Measurements from ENCODE around the gene TGFBR1. TPM values are rescaled to one million over a fixed set of nuclear protein-coding genes. Genes with fewer than 3 reads are reported as not detected.

Gene TGFBR1
- total RNA-seq, 1 donor from 2014 or later: 138 TPM

- H3K4me3 Mint-ChIP-seq: no peak overlapping the region
- Histone ChIP-seq H3F3A (ENCODE audit: low read depth) (peaks cover 21% of the 10 kb centered on the region), H3K9me3 (ENCODE audit: low read depth) (no peaks in the 10 kb centered on the region), H3K4me2 (no peak overlapping the region), H3K27ac (no peak overlapping the region), H3K9ac (no peak overlapping the region), H4K20me1 (ENCODE audit: low read depth) (no peaks in the 10 kb centered on the region), H3K79me2 (ENCODE audit: low read depth) (no peaks in the 10 kb centered on the region), H3K27me3 (peaks cover 3% of the 10 kb centered on the region), H3K4me1 (no peaks in the 10 kb centered on the region), H2AFZ (replicated peaks) (no peak overlapping the region), H3K36me3 (peaks cover 10% of the 10 kb centered on the region), H3K4me3 (no peak overlapping the region)
- peaks cover 26% of the 10 kb centered on the region for H3K36me3 Mint-ChIP-seq
- H3K27me3 Mint-ChIP-seq (ENCODE audit: insufficient read depth, low read depth): peaks cover 3% of the 10 kb centered on the region
- no peak for DNase-seq (ENCODE audit: low spot score)
- H3K4me1 Mint-ChIP-seq: peaks cover 4% of the 10 kb centered on the region
- no peak for TF ChIP-seq CTCF (IDR thresholded peaks at IDR 0.05)
- TF ChIP-seq EZH2 (IDR thresholded peaks at IDR 0.05): no peak
- TF ChIP-seq EZH2phosphoT487 (IDR thresholded peaks at IDR 0.05): no peak
- no peak overlapping the region for H3K27ac Mint-ChIP-seq
- no peaks in the 10 kb centered on the region for H3K9me3 Mint-ChIP-seq
Measured at GRCh38 chr9:99154356-99154755, 49.4 kb downstream of the TGFBR1 start.

GRCh38 chr9:99155736-99156135 is 50.8 kb downstream of the TGFBR1 start:
- TF ChIP-seq EZH2phosphoT487 (IDR thresholded peaks at IDR 0.05): no peak
- no peak for TF ChIP-seq CTCF (IDR thresholded peaks at IDR 0.05)
- no peak for TF ChIP-seq EZH2 (IDR thresholded peaks at IDR 0.05)
- H3K27ac Mint-ChIP-seq: no peak overlapping the region
- Histone ChIP-seq H3K9ac (no peak overlapping the region), H3K79me2 (ENCODE audit: low read depth) (no peaks in the 10 kb centered on the region), H3K4me2 (no peak overlapping the region), H4K20me1 (ENCODE audit: low read depth) (no peaks in the 10 kb centered on the region), H3K9me3 (ENCODE audit: low read depth) (no peaks in the 10 kb centered on the region), H3K27me3 (peaks cover 3% of the 10 kb centered on the region), H3K36me3 (peaks cover 8% of the 10 kb centered on the region), H3F3A (ENCODE audit: low read depth) (peaks cover 26% of the 10 kb centered on the region), H2AFZ (replicated peaks) (no peak overlapping the region), H3K4me3 (no peak overlapping the region), H3K4me1 (no peaks in the 10 kb centered on the region), H3K27ac (no peak overlapping the region)
- no peak overlapping the region for H3K4me3 Mint-ChIP-seq
- DNase-seq (ENCODE audit: low spot score): no peak
- peaks cover 21% of the 10 kb centered on the region for H3K36me3 Mint-ChIP-seq
- H3K4me1 Mint-ChIP-seq: peaks cover 13% of the 10 kb centered on the region
- H3K9me3 Mint-ChIP-seq: no peaks in the 10 kb centered on the region
- peaks cover 3% of the 10 kb centered on the region for H3K27me3 Mint-ChIP-seq (ENCODE audit: insufficient read depth, low read depth)

- H3K27ac Mint-ChIP-seq: no peak overlapping the region
- no peak for DNase-seq (ENCODE audit: low spot score)
- H3K79me2 ChIP-seq (ENCODE audit: low read depth): no peaks in the 10 kb centered on the region
- H3K36me3 Mint-ChIP-seq: peaks cover 3% of the 10 kb centered on the region
- H3K9me3 Mint-ChIP-seq: no peaks in the 10 kb centered on the region
- peaks cover 30% of the 10 kb centered on the region for H3F3A ChIP-seq (ENCODE audit: low read depth)
- TF ChIP-seq CTCF (IDR thresholded peaks at IDR 0.05): no peak
- TF ChIP-seq EZH2 (IDR thresholded peaks at IDR 0.05): no peak
- H2AFZ ChIP-seq (replicated peaks): peak overlapping the region; percentile 19
- peaks cover 18% of the 10 kb centered on the region for H3K4me1 Mint-ChIP-seq
- peaks cover 3% of the 10 kb centered on the region for H3K27me3 ChIP-seq
- H3K4me3 Mint-ChIP-seq: no peak overlapping the region
- no peaks in the 10 kb centered on the region for H4K20me1 ChIP-seq (ENCODE audit: low read depth)
- H3K27ac ChIP-seq: no peak overlapping the region
- no peak overlapping the region for H3K9ac ChIP-seq
- no peaks in the 10 kb centered on the region for H3K36me3 ChIP-seq
- peaks cover 4% of the 10 kb centered on the region for H3K4me1 ChIP-seq
- no peak overlapping the region for H3K4me3 ChIP-seq
- H3K27me3 Mint-ChIP-seq (ENCODE audit: insufficient read depth, low read depth): peaks cover 1% of the 10 kb centered on the region
- H3K9me3 ChIP-seq (ENCODE audit: low read depth): no peaks in the 10 kb centered on the region
- no peak overlapping the region for H3K4me2 ChIP-seq
Measured at GRCh38 chr9:99158629-99159028, 53.7 kb downstream of the TGFBR1 start.
